RPMI7951 (cell line): ENCODE data around the gene MED28. TPM values are rescaled to one million over a fixed set of nuclear protein-coding genes. Genes with fewer than 3 reads are reported as not detected.

Experiments
- DNase-seq: peaks from one replicate; pipeline ENCODE4 v3.0.0-alpha.2; 2012; ENCODE audit warnings: low read depth
- total RNA-seq: library from RNA; depleted of rRNA; stranded (reverse); fragments of >200 nt; shearing (Covaris generic); gene quantifications from 2 replicates; pipeline ENCODE4 v1.2.3, GENCODE V29; 2014; rRNA removed

MED28 gene
- total RNA-seq, 1 experiment from 2014 or later = 4.3 TPM

DNA sequence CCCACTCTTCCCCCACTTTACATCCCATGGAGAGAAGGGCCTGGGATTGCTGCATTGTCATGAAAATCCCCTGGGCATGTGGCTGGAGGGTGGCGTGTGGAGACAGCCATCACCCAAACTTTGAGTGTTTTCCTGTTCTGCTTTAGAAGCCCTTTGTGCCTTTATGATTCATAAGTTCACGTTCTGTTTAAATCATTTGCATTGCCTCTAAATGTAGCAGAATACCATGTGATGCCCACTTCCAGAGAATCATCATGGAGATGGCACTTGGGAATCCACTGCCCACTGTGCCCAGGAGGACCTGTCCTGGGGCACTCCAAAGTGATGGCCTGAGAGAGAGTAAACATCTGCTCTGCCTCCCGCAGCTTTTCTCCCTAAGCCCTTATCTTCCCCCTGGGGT, 52.8 kb downstream of the MED28 start:
- DNase-seq = no peak

DNA sequence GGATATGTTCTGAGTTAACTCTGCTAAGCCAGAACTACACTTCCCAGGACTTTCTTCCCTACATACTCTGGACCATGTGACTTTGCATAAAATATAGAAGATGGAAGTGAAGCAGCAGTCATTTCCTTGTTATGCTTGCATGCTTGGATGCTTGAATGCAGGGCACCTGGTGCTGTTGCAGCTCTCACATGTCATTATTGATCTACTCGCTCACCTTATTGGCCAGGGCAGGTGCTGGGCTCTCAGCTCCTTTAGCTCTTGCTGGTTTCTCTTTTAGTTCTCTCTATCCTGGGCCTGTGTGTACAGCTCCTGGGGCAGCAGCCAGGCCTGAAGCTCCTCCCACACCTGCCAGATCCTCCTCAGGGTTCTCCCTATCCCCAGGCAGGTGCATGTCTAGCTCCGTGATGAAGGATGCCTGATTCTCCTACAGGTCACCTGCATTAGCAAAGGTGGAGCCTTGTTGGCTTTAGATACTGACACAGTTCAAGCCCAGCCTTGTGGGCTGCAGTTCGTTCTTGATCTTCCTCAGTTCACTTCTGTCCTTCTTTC, 53.3 kb downstream of the MED28 start:
- no peak for DNase-seq

DNA sequence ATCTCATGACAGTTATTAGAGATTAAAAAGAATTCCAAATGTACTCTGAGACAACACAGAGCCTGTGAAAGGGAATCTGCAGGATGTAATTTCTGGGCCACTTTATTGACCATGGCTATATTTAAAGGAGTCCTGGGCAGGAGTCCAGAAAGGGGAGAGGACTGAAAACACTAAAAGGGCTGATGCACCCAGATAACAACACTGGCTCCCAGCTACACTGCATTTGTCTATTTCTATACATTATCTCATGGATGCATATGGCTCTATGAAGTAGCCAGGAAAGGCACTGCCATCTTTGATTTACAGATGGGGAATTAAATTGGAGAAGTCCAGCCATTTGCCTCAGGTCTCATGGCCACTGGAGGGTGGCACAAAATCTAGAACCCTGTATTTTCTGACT, 56.0 kb downstream of the MED28 start:
- no peak for DNase-seq

DNA sequence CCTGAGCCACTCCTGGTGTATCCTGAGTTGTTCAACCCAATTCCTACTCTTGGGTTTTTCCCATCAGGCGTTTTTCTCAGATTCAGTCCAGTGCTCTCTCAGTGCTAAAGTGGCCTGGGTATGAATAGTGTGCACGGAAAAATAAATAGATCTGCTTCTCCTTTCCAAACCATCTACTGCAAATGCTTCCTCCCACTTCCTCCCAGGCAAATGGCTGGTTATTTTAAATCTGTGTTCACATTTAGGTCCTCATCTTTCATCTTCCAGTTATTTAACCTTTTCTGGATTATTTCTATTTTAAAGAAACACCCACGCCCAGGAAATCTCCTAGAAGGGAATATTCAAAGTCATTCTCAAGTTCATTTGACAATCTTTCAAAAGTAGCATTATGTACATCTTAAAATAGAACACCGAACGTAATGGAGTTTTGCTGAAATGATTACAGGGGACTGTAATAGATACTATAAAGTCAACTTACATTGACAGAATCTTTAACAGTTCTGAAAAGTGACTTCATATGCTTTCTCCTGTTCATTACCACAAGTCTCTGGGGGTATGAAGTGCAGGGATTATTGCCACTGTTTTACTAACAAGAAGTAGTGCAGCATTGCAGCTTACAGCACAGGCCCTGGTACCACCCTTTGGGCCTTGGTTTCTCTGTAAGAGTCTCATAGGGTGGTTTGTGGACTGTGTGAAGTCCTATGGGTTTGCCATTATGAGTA, 66.3 kb downstream of the MED28 start:
- no peak for DNase-seq

DNA sequence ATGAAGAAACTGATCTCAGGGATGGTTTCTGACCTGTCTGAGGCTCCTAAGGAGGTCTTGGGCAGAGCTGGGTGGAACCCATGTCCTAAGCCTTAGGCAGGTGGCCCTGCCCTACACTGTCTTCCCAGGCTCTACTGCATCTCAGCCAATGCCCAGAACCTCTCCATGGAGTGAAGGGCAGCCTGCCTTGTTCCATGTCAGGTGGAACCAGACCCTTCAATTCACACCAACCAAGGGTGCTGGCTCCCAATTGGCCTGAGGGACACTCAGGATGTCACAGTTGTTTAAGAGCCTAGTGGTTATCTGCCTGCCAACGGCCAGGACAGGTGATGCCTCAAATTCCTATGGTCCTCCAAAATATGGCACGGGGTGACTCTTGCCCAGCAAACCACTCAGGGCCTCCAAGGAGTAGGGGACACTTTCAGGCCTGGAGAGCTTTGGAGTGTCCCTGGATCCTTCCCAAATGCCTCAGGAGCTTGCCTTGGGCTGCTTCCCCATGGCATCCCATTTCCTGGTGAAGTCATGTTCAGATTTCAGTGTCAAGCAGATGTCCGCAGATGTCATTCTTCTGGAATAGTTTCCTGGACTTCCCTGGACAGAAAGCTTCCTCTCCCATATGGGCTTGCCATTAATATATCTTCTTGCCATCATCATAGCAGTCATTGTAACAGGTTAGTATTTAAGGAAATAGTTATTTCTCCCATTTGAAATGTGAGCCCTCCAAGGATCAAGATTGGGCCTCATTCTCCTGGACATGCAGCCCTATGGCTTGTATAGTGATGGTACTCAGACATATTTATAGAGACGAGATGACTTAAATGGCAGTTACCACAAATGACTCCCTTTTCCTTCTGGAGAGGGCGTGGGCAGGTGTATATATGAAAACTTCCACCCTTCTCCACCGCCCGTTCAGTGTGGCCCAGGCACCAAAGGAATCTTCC, 67.1 kb downstream of the MED28 start:
- DNase-seq = no peak

DNA sequence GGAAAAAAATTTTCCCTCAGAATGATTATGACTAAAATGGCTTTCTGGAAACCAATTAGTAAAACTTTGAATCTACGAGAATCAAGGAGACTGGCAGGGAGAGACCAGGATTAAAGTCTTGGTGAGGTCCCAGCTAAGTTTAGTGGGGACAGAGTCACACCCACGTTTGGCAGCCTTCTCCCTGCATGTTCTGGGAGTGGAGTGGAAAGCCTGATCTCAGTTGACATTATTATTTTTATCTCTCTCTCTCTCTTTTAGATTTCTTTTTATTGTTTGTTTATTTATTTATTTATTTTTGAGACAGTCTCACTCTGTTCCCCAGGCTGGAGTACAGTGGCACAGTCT, 67.8 kb downstream of the MED28 start:
- DNase-seq = no peak

Other genes with a start within 250 kb of the MED28 start
- gene QDPR, start 102.6 kb upstream of the MED28 start, total RNA-seq = 4.9 and 6.1 TPM in 2 replicates
- gene CLRN2, start 99.5 kb upstream of the MED28 start, total RNA-seq = not detected in 2 replicates
- gene LAP3, start 37.4 kb upstream of the MED28 start, total RNA-seq = 102 and 115 TPM in 2 replicates
- under 0.01 TPM in 2 replicates for gene FAM184B, start 167.0 kb downstream of the MED28 start, total RNA-seq
- 21.9 and 23.5 TPM in 2 replicates for gene DCAF16, start 196.1 kb downstream of the MED28 start, total RNA-seq
- 69.1 and 82.1 TPM in 2 replicates for gene NCAPG, start 196.3 kb downstream of the MED28 start, total RNA-seq